HEK293 (cell line): ENCODE data around the gene CCDC158.

Source experiments
- CTCF ChIA-PET: fragments of 350-600 bp; formaldehyde crosslinking; extraction: SDS; loops from one replicate; lab custom pipeline; 2021; ENCODE audit warnings: antibody characterized with exemption; lab: Yijun Ruan, JAX
- POLR2A ChIA-PET: fragments of 300-600 bp; formaldehyde crosslinking; extraction: SDS; loops from one replicate; lab custom pipeline; 2020; ENCODE audit warnings: antibody characterized with exemption, inconsistent platforms; lab: Yijun Ruan, JAX
- H3K27ac ChIP-seq: fragments of 200-500 bp; sonication (Bioruptor generic); 2 replicates; pipeline ENCODE4 v1.5.1; 2014; ENCODE audit warnings: low read depth, low read length, control low read depth, inconsistent platforms; ENCODE audit errors: extremely low read depth
- H3K36me3 ChIP-seq, 2 experiments: fragments of 200-500 bp in 1 of 2; sonication (Bioruptor generic) in 1 of 2; 1 replicate in 1 of 2; 2 replicates in 1 of 2; pipeline ENCODE4 v1.5.1; 2014 to 2017; ENCODE audit warnings: inconsistent platforms in 2 of 2, low read length in 2 of 2; ENCODE audit not compliant: control insufficient read depth in 2 of 2, insufficient read depth in 1 of 2
- H3K4me1 ChIP-seq: fragments of 200-500 bp; sonication (Bioruptor generic); 2 replicates; pipeline ENCODE4 v1.5.1; 2014; ENCODE audit warnings: mild to moderate bottlenecking, low read length, inconsistent platforms; ENCODE audit not compliant: control insufficient read depth, insufficient read depth
- H3K4me3 ChIP-seq: 2 replicates; pipeline ENCODE4 v1.5.1; 2011; ENCODE audit warnings: low read depth, mild to moderate bottlenecking, control low read depth, low read length, moderate library complexity
- H3K9me3 ChIP-seq: fragments of 200-500 bp; sonication (Bioruptor generic); 2 replicates; pipeline ENCODE4 v1.5.1; 2014; ENCODE audit warnings: low read depth, low read length, inconsistent platforms; ENCODE audit not compliant: control insufficient read depth, insufficient read depth
- BCL6B ChIP-seq: fragments of 450-650 bp; formaldehyde crosslinking; IDR thresholded peaks from 2 replicates; pipeline ENCODE4 v1.5.1; 2017; ENCODE audit warnings: missing biosample characterization, missing genetic modification characterization
- EGR2 ChIP-seq: fragments of 450-650 bp; formaldehyde crosslinking; IDR thresholded peaks from 2 replicates; pipeline ENCODE4 v1.5.1; 2016; ENCODE audit warnings: low read depth, missing biosample characterization, missing genetic modification characterization
- KLF1 ChIP-seq: fragments of 450-650 bp; formaldehyde crosslinking; IDR thresholded peaks from 2 replicates; pipeline ENCODE4 v1.5.1; 2016; ENCODE audit warnings: missing biosample characterization, missing genetic modification characterization
- KLF7 ChIP-seq: fragments of 450-650 bp; formaldehyde crosslinking; IDR thresholded peaks from 2 replicates; pipeline ENCODE4 v1.5.1; 2016; ENCODE audit warnings: missing biosample characterization, missing genetic modification characterization, borderline replicate concordance
- KLF9 ChIP-seq: fragments of 450-650 bp; formaldehyde crosslinking; IDR thresholded peaks from 2 replicates; pipeline ENCODE4 v1.5.1; 2016; ENCODE audit warnings: missing biosample characterization, missing genetic modification characterization, low read depth
- YY2 ChIP-seq: fragments of 450-650 bp; formaldehyde crosslinking; IDR thresholded peaks from 2 replicates; pipeline ENCODE4 v1.5.1; 2016; ENCODE audit warnings: missing biosample characterization, missing genetic modification characterization
- ZEB2 ChIP-seq: fragments of 450-650 bp; formaldehyde crosslinking; IDR thresholded peaks from 2 replicates; pipeline ENCODE4 v1.5.1; 2016; ENCODE audit warnings: missing biosample characterization, missing genetic modification characterization
- ZFP37 ChIP-seq: fragments of 450-650 bp; formaldehyde crosslinking; IDR thresholded peaks from 2 replicates; pipeline ENCODE4 v1.5.1; 2016; ENCODE audit warnings: missing biosample characterization, missing genetic modification characterization
- ZFP69B ChIP-seq: fragments of 450-650 bp; formaldehyde crosslinking; IDR thresholded peaks from 2 replicates; pipeline ENCODE4 v1.5.1; 2016; ENCODE audit warnings: missing biosample characterization, missing genetic modification characterization
- ZIC2 ChIP-seq: fragments of 450-650 bp; formaldehyde crosslinking; IDR thresholded peaks from 2 replicates; pipeline ENCODE4 v1.5.1; 2016; ENCODE audit warnings: missing biosample characterization, missing genetic modification characterization
- ZNF184 ChIP-seq: fragments of 450-650 bp; IDR thresholded peaks from 2 replicates; pipeline ENCODE4 v1.5.1; 2018; ENCODE audit warnings: missing biosample characterization, mild to moderate bottlenecking, missing genetic modification characterization
- ZNF2 ChIP-seq: fragments of 450-650 bp; formaldehyde crosslinking; IDR thresholded peaks from 2 replicates; pipeline ENCODE4 v1.5.1; 2016; ENCODE audit warnings: missing biosample characterization, missing genetic modification characterization
- ZNF23 ChIP-seq: fragments of 450-650 bp; formaldehyde crosslinking; IDR thresholded peaks from 2 replicates; pipeline ENCODE4 v1.5.1; 2016; ENCODE audit warnings: missing biosample characterization, missing genetic modification characterization, borderline replicate concordance
- ZNF280C ChIP-seq: fragments of 450-650 bp; formaldehyde crosslinking; IDR thresholded peaks from 2 replicates; pipeline ENCODE4 v1.5.1; 2016; ENCODE audit warnings: missing biosample characterization, missing genetic modification characterization
- ZNF311 ChIP-seq: fragments of 450-650 bp; formaldehyde crosslinking; IDR thresholded peaks from 2 replicates; pipeline ENCODE4 v1.5.1; 2017; ENCODE audit warnings: missing biosample characterization, missing genetic modification characterization, borderline replicate concordance
- ZNF398 ChIP-seq: fragments of 450-650 bp; formaldehyde crosslinking; IDR thresholded peaks from 2 replicates; pipeline ENCODE4 v1.5.1; 2017; ENCODE audit warnings: missing biosample characterization, missing genetic modification characterization
- ZNF423 ChIP-seq: fragments of 450-650 bp; formaldehyde crosslinking; IDR thresholded peaks from 2 replicates; pipeline ENCODE4 v1.5.1; 2016; ENCODE audit warnings: missing biosample characterization, missing genetic modification characterization
- ZNF449 ChIP-seq: fragments of 450-650 bp; formaldehyde crosslinking; IDR thresholded peaks from 2 replicates; pipeline ENCODE4 v1.5.1; 2017; ENCODE audit warnings: missing biosample characterization, mild to moderate bottlenecking, missing genetic modification characterization, moderate library complexity
- ZNF473 ChIP-seq: fragments of 450-650 bp; formaldehyde crosslinking; IDR thresholded peaks from 2 replicates; pipeline ENCODE4 v1.5.1; 2017; ENCODE audit warnings: missing biosample characterization, missing genetic modification characterization
- ZNF501 ChIP-seq: fragments of 450-650 bp; formaldehyde crosslinking; IDR thresholded peaks from 2 replicates; pipeline ENCODE4 v1.5.1; 2016; ENCODE audit warnings: missing biosample characterization, missing genetic modification characterization
- ZNF610 ChIP-seq: fragments of 450-650 bp; formaldehyde crosslinking; IDR thresholded peaks from 2 replicates; pipeline ENCODE4 v1.5.1; 2016; ENCODE audit warnings: missing biosample characterization, missing genetic modification characterization, borderline replicate concordance
- ZNF621 ChIP-seq: fragments of 450-650 bp; formaldehyde crosslinking; IDR thresholded peaks from 2 replicates; pipeline ENCODE4 v1.5.1; 2017; ENCODE audit warnings: missing biosample characterization, missing genetic modification characterization
- ZNF677 ChIP-seq: fragments of 450-650 bp; IDR thresholded peaks from 2 replicates; pipeline ENCODE4 v1.5.0; 2018; ENCODE audit warnings: missing biosample characterization, mild to moderate bottlenecking, missing genetic modification characterization, moderate library complexity
- ZNF777 ChIP-seq: fragments of 450-650 bp; formaldehyde crosslinking; IDR thresholded peaks from 2 replicates; pipeline ENCODE4 v1.5.1; 2017; ENCODE audit warnings: missing biosample characterization, missing genetic modification characterization, borderline replicate concordance
- ZNF843 ChIP-seq: fragments of 450-650 bp; formaldehyde crosslinking; IDR thresholded peaks from 2 replicates; pipeline ENCODE4 v1.5.1; 2016; ENCODE audit warnings: missing biosample characterization, missing genetic modification characterization
- TF ChIP-seq, protein P1 (sequence below): fragments of 450-650 bp; formaldehyde crosslinking; IDR thresholded peaks from 2 replicates; pipeline ENCODE4 v1.5.1; 2016; ENCODE audit warnings: missing biosample characterization, missing genetic modification characterization
- TF ChIP-seq, protein P2 (sequence below): sonication (generic); formaldehyde crosslinking; IDR thresholded peaks from 2 replicates; pipeline ENCODE4 v1.8.1; 2022; ENCODE audit warnings: mild to moderate bottlenecking, moderate library complexity, missing genetic modification reagents

The CCDC158 gene

DNA sequence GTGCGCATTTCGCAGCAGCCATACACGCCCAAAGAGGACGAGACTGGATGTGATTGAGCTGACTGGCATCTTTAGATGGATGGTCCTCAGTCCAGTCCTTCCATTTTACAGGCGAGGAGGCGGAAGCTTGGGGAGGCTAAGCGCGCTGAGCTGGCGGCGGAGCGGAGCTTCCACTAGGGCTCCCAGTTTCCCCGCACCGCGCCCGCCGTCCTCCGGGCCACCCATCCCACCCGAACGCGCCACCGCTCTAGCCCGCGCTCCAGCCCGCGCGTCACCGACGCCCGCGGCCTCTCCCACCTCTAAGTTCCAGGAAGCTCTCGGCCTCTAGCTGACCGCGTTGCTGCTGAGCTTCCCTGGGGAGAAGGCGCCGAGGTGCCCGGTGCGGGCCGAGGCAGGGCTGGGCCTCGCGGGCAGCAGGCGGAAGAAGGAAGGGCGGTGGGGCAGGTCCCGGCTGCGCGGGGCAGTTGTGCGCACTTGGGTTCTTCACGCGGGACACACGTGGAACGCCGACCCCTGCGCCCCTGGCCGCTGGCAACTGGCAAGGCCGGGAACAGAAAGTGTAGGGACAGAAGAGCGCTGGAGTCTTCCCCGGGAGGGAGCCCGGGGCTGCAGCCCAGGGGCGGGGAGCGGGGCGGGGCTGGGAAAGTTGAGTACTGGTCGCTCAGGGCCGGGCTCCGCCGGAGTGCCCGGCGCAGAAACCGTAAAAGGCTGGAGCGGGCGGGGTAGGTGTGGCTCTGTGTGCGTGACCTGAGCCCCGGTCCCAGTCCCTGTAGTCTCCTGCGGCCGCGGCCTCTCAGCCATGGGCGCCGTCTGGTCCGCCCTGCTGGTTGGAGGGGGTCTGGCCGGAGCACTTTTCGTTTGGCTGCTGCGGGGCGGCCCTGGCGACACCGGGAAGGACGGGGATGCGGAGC, 114.7 kb downstream of the CCDC158 start, which contains the start of gene STBD1:
Gene STBD1, plus strand, starts transcription at position 763 of the 911 bp plus-strand sequence. Its CDS starts 37 bp downstream, at position 800.
- H3K27ac ChIP-seq: peak within 1 kb of the TSS; percentile 75; the same call in 1 of the 2 replicates
- H3K4me1 ChIP-seq: no peaks in the 10 kb centered on the region
- CTCF ChIA-PET: interaction anchor here (0.6 to 4.1 kb wide), 15 partner anchors 10 to 126 kb away, joined by 3 to 28 read pairs (median 3); no protein-coding TSS in a partner anchor
- H3K4me3 ChIP-seq: peak within 1 kb of the TSS; percentile 66
- H3K36me3 ChIP-seq: peaks cover 0 to 17% of the 10 kb centered on the region in 2 experiments; a peak in 1 of 3 replicates
- POLR2A ChIA-PET: interaction anchor here (1.0 to 1.3 kb wide), 5 partner anchors 27 to 852 kb away, joined by 3 to 6 read pairs (median 3); no protein-coding TSS in a partner anchor
- H3K9me3 ChIP-seq: no peaks in the 10 kb centered on the region
- TF ChIP-seq ZNF473 (tag by site-specific recombination) (no peak), ZFP37 (peak; percentile 67), ZNF398 (tag by site-specific recombination) (0 out of 2 replicates have a peak, but pooled peaks have one; percentile 17), ZNF280C (tag by site-specific recombination) (no peak), ZNF501 (tag by site-specific recombination) (peak; percentile 93), ZNF621 (tag by site-specific recombination) (no peak), ZNF423 (no peak), ZNF184 (tag by site-specific recombination) (no peak), ZNF843 (tag by site-specific recombination) (no peak), KLF1 (tag by site-specific recombination) (peak; percentile 49), KLF9 (tag by site-specific recombination) (peak; percentile 76; the same call in 1 of the 2 replicates), ZNF311 (tag by site-specific recombination) (no peak), ZFP69B (tag by site-specific recombination) (0 out of 2 replicates have a peak, but pooled peaks have one; percentile 21), ZNF2 (tag by site-specific recombination) (peak; percentile 74), YY2 (tag by site-specific recombination) (no peak), KLF7 (peak; percentile 21; the same call in 1 of the 2 replicates), ZIC2 (tag by site-specific recombination) (peak; percentile 49; the same call in 1 of the 2 replicates), ZNF449 (no peak), ZNF777 (tag by site-specific recombination) (no peak), EGR2 (tag by site-specific recombination) (peak; percentile 20), ZNF23 (no peak), ZNF677 (no peak), ZEB2 (tag by site-specific recombination) (peak; percentile 55), ZNF610 (tag by site-specific recombination) (0 out of 2 replicates have a peak, but pooled peaks have one; percentile 18), BCL6B (no peak)
- TF ChIP-seq, protein P1, sequence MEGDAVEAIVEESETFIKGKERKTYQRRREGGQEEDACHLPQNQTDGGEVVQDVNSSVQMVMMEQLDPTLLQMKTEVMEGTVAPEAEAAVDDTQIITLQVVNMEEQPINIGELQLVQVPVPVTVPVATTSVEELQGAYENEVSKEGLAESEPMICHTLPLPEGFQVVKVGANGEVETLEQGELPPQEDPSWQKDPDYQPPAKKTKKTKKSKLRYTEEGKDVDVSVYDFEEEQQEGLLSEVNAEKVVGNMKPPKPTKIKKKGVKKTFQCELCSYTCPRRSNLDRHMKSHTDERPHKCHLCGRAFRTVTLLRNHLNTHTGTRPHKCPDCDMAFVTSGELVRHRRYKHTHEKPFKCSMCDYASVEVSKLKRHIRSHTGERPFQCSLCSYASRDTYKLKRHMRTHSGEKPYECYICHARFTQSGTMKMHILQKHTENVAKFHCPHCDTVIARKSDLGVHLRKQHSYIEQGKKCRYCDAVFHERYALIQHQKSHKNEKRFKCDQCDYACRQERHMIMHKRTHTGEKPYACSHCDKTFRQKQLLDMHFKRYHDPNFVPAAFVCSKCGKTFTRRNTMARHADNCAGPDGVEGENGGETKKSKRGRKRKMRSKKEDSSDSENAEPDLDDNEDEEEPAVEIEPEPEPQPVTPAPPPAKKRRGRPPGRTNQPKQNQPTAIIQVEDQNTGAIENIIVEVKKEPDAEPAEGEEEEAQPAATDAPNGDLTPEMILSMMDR (tag by site-specific recombination): peak; percentile 43
- TF ChIP-seq, protein P2, sequence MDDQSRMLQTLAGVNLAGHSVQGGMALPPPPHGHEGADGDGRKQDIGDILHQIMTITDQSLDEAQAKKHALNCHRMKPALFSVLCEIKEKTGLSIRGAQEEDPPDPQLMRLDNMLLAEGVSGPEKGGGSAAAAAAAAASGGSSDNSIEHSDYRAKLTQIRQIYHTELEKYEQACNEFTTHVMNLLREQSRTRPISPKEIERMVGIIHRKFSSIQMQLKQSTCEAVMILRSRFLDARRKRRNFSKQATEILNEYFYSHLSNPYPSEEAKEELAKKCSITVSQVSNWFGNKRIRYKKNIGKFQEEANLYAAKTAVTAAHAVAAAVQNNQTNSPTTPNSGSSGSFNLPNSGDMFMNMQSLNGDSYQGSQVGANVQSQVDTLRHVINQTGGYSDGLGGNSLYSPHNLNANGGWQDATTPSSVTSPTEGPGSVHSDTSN (CRISPR knock-in tag): peak; percentile 55; the same call in 1 of the 2 replicates
